ENCODE measurements around the gene ADCYAP1R1. TPM values are rescaled to one million over a fixed set of nuclear protein-coding genes. Genes with fewer than 3 reads are reported as not detected.

ADCYAP1R1 gene
- polyA plus RNA-seq, 1 donor, result 4.4 TPM

- Histone ChIP-seq H3K4me3 (ENCODE audit: low read length) (no peak overlapping the region), H3K4me1 (ENCODE audit: control insufficient read depth, insufficient read depth, low read length) (no peaks in the 10 kb centered on the region), H3K27me3 (ENCODE audit: control insufficient read depth, insufficient read depth, low read length) (peaks cover 7% of the 10 kb centered on the region), H3K9me3 (ENCODE audit: control insufficient read depth, low read depth, low read length) (no peaks in the 10 kb centered on the region), H3K27ac (ENCODE audit: low read length) (no peak overlapping the region), H3K36me3 (ENCODE audit: control insufficient read depth, insufficient read depth, low read length) (no peaks in the 10 kb centered on the region)
- no peak for DNase-seq
- WGBS (ENCODE audit: insufficient coverage, low lambda C conversion rate), result no CpG with 5 or more reads among the region's 4 CpGs
Measured at GRCh38 chr7:31119249-31119648, 67.1 kb downstream of the ADCYAP1R1 start.

DNA sequence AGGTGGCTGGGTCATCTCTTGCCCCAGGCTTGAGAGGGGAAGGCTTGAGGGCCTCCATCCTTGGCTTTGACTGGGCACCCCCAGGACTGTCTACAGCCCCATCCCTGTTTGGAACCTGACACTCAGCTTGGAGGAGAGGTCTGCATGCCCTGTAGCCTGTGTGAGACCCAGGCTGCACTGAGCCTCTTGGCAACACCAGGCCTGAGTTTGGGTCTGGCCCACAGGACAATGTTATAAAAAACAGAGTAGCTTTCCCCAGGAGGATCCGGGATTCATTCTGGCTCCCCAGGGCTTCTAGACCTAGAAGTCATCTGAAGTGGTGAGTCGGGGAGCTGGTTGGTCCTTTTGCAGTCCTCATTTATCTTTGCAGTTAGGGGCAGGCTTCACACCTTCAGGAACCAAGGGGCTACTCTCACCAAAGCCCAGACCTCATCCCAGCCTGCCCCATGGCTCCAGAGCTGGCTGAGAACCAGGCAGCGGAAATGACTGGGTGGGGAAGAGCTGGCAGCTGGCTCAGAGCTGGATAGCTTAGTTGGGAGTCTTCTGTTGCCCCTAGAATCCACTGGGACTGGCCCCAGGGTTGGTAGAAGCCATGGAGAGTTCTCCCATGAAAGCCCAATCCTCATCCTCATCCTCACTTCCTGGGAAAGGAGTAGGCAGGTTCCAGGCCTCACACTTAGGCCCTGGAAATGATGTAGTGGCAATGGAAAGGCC lies 68.8 kb downstream of the ADCYAP1R1 start:
- Histone ChIP-seq H3K36me3 (ENCODE audit: control insufficient read depth, insufficient read depth, low read length) (no peaks in the 10 kb centered on the region), H3K9me3 (ENCODE audit: control insufficient read depth, low read depth, low read length) (no peaks in the 10 kb centered on the region), H3K4me3 (ENCODE audit: low read length) (no peak overlapping the region), H3K27me3 (ENCODE audit: control insufficient read depth, insufficient read depth, low read length) (peaks cover 9% of the 10 kb centered on the region), H3K4me1 (ENCODE audit: control insufficient read depth, insufficient read depth, low read length) (no peaks in the 10 kb centered on the region), H3K27ac (ENCODE audit: low read length) (no peak overlapping the region)
- WGBS (ENCODE audit: insufficient coverage, low lambda C conversion rate), result no CpG with 5 or more reads among the region's 3 CpGs
- DNase-seq, result no peak

DNA sequence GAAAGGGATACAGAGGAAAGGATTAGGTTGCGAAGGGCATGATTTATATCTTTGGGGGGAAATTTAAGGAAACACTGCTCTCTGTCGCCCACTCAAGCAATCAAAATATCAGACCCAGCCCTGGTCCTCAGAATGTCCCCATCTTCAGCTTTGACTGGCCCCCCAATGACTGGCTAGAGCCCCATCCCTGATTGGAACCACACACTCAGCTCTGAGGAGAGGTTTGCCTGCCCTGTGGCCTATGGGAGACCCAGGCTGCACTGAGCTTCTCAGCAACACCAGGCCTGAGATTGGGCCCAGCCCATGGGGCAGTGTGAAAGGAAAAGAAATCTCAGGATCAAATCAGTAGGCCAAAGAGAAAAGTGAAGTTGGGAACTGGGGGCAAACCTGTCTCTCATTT lies 69.5 kb downstream of the ADCYAP1R1 start:
- Histone ChIP-seq H3K27me3 (ENCODE audit: control insufficient read depth, insufficient read depth, low read length) (peaks cover 6% of the 10 kb centered on the region), H3K4me1 (ENCODE audit: control insufficient read depth, insufficient read depth, low read length) (no peaks in the 10 kb centered on the region), H3K9me3 (ENCODE audit: control insufficient read depth, low read depth, low read length) (no peaks in the 10 kb centered on the region), H3K36me3 (ENCODE audit: control insufficient read depth, insufficient read depth, low read length) (no peaks in the 10 kb centered on the region), H3K27ac (ENCODE audit: low read length) (no peak overlapping the region), H3K4me3 (ENCODE audit: low read length) (no peak overlapping the region)
- WGBS (ENCODE audit: insufficient coverage, low lambda C conversion rate), result no CpG with 5 or more reads among the region's 2 CpGs
- no peak for DNase-seq

DNA sequence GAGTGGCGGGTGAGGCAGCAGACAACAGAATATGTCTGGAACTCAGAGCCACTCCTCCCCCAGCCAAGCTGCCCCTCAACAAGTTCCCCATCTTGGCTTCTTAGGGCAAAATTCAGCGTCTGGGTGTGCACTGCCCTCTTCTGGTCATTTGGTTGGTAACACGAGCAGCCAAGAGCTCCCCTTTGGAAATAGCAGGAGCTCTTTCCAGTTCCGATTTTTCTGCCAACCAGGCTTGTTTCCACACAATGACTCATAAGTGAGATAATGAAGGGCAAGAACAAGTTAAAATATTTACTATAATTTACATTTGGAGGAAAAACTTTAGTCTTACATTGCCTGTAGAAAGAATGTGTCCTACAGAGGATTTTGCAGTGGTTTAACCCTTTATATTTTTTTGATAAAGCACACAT lies 70.5 kb downstream of the ADCYAP1R1 start:
- no peaks in the 10 kb centered on the region for H3K4me1 ChIP-seq (ENCODE audit: control insufficient read depth, insufficient read depth, low read length)
- peaks cover 6% of the 10 kb centered on the region for H3K27me3 ChIP-seq (ENCODE audit: control insufficient read depth, insufficient read depth, low read length)
- H3K4me3 ChIP-seq (ENCODE audit: low read length), result no peak overlapping the region
- H3K36me3 ChIP-seq (ENCODE audit: control insufficient read depth, insufficient read depth, low read length), result no peaks in the 10 kb centered on the region
- no peak overlapping the region for H3K27ac ChIP-seq (ENCODE audit: low read length)
- peak; percentile 43 to 51 for DNase-seq
- no peaks in the 10 kb centered on the region for H3K9me3 ChIP-seq (ENCODE audit: control insufficient read depth, low read depth, low read length)
- WGBS (ENCODE audit: insufficient coverage, low lambda C conversion rate), result no CpG with 5 or more reads among the region's 4 CpGs

GRCh38 chr7:31123321-31123720 lies 71.2 kb downstream of the ADCYAP1R1 start:
- no peak for DNase-seq
- no peak overlapping the region for H3K27ac ChIP-seq (ENCODE audit: low read length)
- H3K4me1 ChIP-seq (ENCODE audit: control insufficient read depth, insufficient read depth, low read length), result no peaks in the 10 kb centered on the region
- H3K4me3 ChIP-seq (ENCODE audit: low read length), result no peak overlapping the region
- H3K9me3 ChIP-seq (ENCODE audit: control insufficient read depth, low read depth, low read length), result no peaks in the 10 kb centered on the region
- no peaks in the 10 kb centered on the region for H3K36me3 ChIP-seq (ENCODE audit: control insufficient read depth, insufficient read depth, low read length)
- WGBS (ENCODE audit: insufficient coverage, low lambda C conversion rate), result no CpG with 5 or more reads among the region's 6 CpGs
- H3K27me3 ChIP-seq (ENCODE audit: control insufficient read depth, insufficient read depth, low read length), result peaks cover 6% of the 10 kb centered on the region

DNA sequence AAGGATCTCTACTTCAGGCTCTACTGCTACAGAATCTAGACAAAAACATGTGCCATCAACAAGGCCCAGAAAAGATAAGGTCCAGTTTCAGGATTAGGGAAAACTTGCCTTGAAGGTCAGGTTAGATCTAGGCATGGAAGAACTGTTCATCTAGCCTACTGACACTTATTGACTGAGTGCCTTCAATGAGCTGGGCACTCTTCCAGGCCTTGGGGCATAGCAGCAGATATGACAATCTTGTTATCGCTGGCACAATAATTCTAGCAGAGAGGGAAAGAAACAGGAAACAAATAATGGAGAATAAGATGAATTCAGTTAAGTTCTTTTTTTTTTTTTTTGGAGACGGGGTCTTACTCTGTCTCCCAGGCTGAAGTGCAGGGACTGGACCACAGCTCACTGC lies 71.6 kb downstream of the ADCYAP1R1 start:
- no peaks in the 10 kb centered on the region for H3K4me1 ChIP-seq (ENCODE audit: control insufficient read depth, insufficient read depth, low read length)
- no peak overlapping the region for H3K27ac ChIP-seq (ENCODE audit: low read length)
- no peaks in the 10 kb centered on the region for H3K36me3 ChIP-seq (ENCODE audit: control insufficient read depth, insufficient read depth, low read length)
- peaks cover 6% of the 10 kb centered on the region for H3K27me3 ChIP-seq (ENCODE audit: control insufficient read depth, insufficient read depth, low read length)
- no peak overlapping the region for H3K4me3 ChIP-seq (ENCODE audit: low read length)
- no CpG with 5 or more reads among the region's 2 CpGs for WGBS (ENCODE audit: insufficient coverage, low lambda C conversion rate)
- no peak for DNase-seq
- H3K9me3 ChIP-seq (ENCODE audit: control insufficient read depth, low read depth, low read length), result no peaks in the 10 kb centered on the region

GRCh38 chr7:31125171-31125570 lies 73.1 kb downstream of the ADCYAP1R1 start:
- H3K27ac ChIP-seq (ENCODE audit: low read length), result no peak overlapping the region
- no peaks in the 10 kb centered on the region for H3K9me3 ChIP-seq (ENCODE audit: control insufficient read depth, low read depth, low read length)
- no peak for DNase-seq
- H3K4me3 ChIP-seq (ENCODE audit: low read length), result no peak overlapping the region
- no peaks in the 10 kb centered on the region for H3K36me3 ChIP-seq (ENCODE audit: control insufficient read depth, insufficient read depth, low read length)
- WGBS (ENCODE audit: insufficient coverage, low lambda C conversion rate), result no CpG with 5 or more reads among the region's 4 CpGs
- no peaks in the 10 kb centered on the region for H3K4me1 ChIP-seq (ENCODE audit: control insufficient read depth, insufficient read depth, low read length)
- H3K27me3 ChIP-seq (ENCODE audit: control insufficient read depth, insufficient read depth, low read length), result peaks cover 6% of the 10 kb centered on the region

DNA sequence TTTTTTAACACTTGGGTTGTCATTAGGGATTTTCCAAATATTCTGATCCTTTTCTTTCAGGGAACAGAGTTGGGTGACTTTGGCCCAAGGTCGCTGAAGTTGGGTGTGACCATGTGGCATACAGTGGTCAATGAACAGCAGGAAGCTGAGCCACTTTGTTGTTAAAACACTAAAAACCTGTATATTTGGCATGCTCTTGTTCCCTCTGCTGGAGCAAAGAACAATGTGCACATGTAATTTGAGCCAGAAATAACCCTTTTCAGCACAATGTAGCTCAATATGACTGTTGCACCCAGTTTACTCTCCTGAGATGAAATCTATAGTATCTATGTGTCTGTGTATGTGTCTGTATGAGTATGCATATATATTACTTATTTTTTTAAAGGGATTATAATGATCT lies 74.9 kb downstream of the ADCYAP1R1 start:
- Histone ChIP-seq H3K4me3 (ENCODE audit: low read length) (no peak overlapping the region), H3K27me3 (ENCODE audit: control insufficient read depth, insufficient read depth, low read length) (peaks cover 4% of the 10 kb centered on the region), H3K36me3 (ENCODE audit: control insufficient read depth, insufficient read depth, low read length) (no peaks in the 10 kb centered on the region), H3K27ac (ENCODE audit: low read length) (no peak overlapping the region), H3K9me3 (ENCODE audit: control insufficient read depth, low read depth, low read length) (no peaks in the 10 kb centered on the region), H3K4me1 (ENCODE audit: control insufficient read depth, insufficient read depth, low read length) (no peaks in the 10 kb centered on the region)
- no CpG with 5 or more reads among the region's 1 CpG for WGBS (ENCODE audit: insufficient coverage, low lambda C conversion rate)
- DNase-seq, result no peak

DNA sequence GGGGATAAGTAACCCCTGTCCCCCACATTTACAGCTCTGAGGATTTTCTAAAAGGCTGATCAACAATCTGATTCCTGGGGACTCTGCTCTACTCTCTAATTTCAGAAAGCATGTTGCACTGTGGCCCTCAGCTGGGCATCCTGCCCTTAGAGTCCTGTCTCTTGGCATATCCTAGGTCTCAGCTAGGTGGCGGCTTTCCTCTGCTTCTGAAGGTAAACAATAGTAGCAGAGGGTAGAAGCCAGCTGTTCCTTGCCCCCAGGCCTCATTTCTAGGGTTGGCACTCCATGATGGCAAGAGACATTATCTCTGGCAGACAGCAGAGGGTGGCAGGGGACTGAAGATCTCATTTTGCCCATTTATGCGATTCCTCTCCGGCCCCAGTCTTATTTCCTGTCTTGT lies 77.0 kb downstream of the ADCYAP1R1 start:
- Histone ChIP-seq H3K9me3 (ENCODE audit: control insufficient read depth, low read depth, low read length) (no peaks in the 10 kb centered on the region), H3K27ac (ENCODE audit: low read length) (no peak overlapping the region), H3K4me1 (ENCODE audit: control insufficient read depth, insufficient read depth, low read length) (no peaks in the 10 kb centered on the region), H3K36me3 (ENCODE audit: control insufficient read depth, insufficient read depth, low read length) (no peaks in the 10 kb centered on the region), H3K27me3 (ENCODE audit: control insufficient read depth, insufficient read depth, low read length) (peaks cover 2% of the 10 kb centered on the region), H3K4me3 (ENCODE audit: low read length) (no peak overlapping the region)
- no CpG with 5 or more reads among the region's 3 CpGs for WGBS (ENCODE audit: insufficient coverage, low lambda C conversion rate)
- no peak for DNase-seq

- no peak overlapping the region for H3K4me3 ChIP-seq (ENCODE audit: low read length)
- H3K9me3 ChIP-seq (ENCODE audit: control insufficient read depth, low read depth, low read length), result no peaks in the 10 kb centered on the region
- DNase-seq, result no peak
- H3K27me3 ChIP-seq (ENCODE audit: control insufficient read depth, insufficient read depth, low read length), result no peaks in the 10 kb centered on the region
- H3K4me1 ChIP-seq (ENCODE audit: control insufficient read depth, insufficient read depth, low read length), result no peaks in the 10 kb centered on the region
- H3K36me3 ChIP-seq (ENCODE audit: control insufficient read depth, insufficient read depth, low read length), result no peaks in the 10 kb centered on the region
- H3K27ac ChIP-seq (ENCODE audit: low read length), result no peak overlapping the region
- WGBS (ENCODE audit: insufficient coverage, low lambda C conversion rate), result no CpG with 5 or more reads among the region's 3 CpGs
Measured at GRCh38 chr7:31133497-31133896, 81.4 kb downstream of the ADCYAP1R1 start.
